Naive B cell (primary cell): ENCODE data around the gene PMM2. TPM values are rescaled to one million over a fixed set of nuclear protein-coding genes. Genes with fewer than 3 reads are reported as not detected.
"Not testable (repeated sequence)": the region's sequence is repeated elsewhere in the genome, so short reads cannot be mapped to it uniquely, and the experiment has no call there.

Experiments used
- ATAC-seq, 2 donors: fragments of 150-1000 bp; cut with Tn5 transposase; 2 replicates each; pipeline ENCODE4 v1.10.0; 2021; ENCODE audit warnings: low read depth in 2 of 2, mild to moderate bottlenecking in 2 of 2, moderate library complexity in 2 of 2
- DNase-seq: peaks from one replicate; pipeline ENCODE4 v3.0.0; 2022
- H3K27ac Mint-ChIP-seq, 6 donors: one replicate each; pipeline ENCODE4 v1.8.0; 2020 to 2022; ENCODE audit warnings: mild to moderate bottlenecking in 6 of 6, mixed read lengths in 6 of 6, moderate library complexity in 5 of 6, inconsistent platforms in 2 of 6
- H3K27me3 Mint-ChIP-seq, 3 donors: one replicate each; pipeline ENCODE4 v1.8.0; 2021 to 2022; ENCODE audit warnings: mixed read lengths in 3 of 3, mild to moderate bottlenecking in 1 of 3
- H3K36me3 Mint-ChIP-seq, 2 donors: one replicate each; pipeline ENCODE4 v1.8.0; 2020 to 2022; ENCODE audit warnings: mixed read lengths in 2 of 2, inconsistent platforms in 1 of 2, mild to moderate bottlenecking in 1 of 2
- H3K4me1 Mint-ChIP-seq, 3 donors: one replicate each; pipeline ENCODE4 v1.8.0; 2020 to 2022; ENCODE audit warnings: mixed read lengths in 3 of 3, inconsistent platforms in 1 of 3, mild to moderate bottlenecking in 1 of 3, moderate library complexity in 1 of 3
- H3K4me3 Mint-ChIP-seq, 8 donors: one replicate each; pipeline ENCODE4 v1.8.0; 2020 to 2022; ENCODE audit warnings: mild to moderate bottlenecking in 8 of 8, mixed read lengths in 8 of 8, moderate library complexity in 8 of 8, inconsistent platforms in 2 of 8
- H3K9me3 Mint-ChIP-seq, 7 donors: one replicate each; pipeline ENCODE4 v1.8.0; 2020 to 2022; ENCODE audit warnings: mixed read lengths in 7 of 7, mild to moderate bottlenecking in 5 of 7, inconsistent platforms in 2 of 7, moderate library complexity in 1 of 7
- polyA plus RNA-seq, 6 donors: library from polyadenylated mRNA; unstranded; fragments of 300-500 nt; fragmentation: Illumina TruSeq; gene quantifications; one replicate each; pipeline ENCODE4 v1.2.3, GENCODE V29; 2021; ENCODE audit warnings: low read depth in 6 of 6

Gene PMM2
- polyA plus RNA-seq, 6 donors from 2014 or later = 19.8 to 33.0 (median 25.1) TPM

GRCh38 chr16:8795818-8796217, 1.8 kb upstream of the PMM2 start:
- Mint-ChIP-seq H3K27me3 (no peaks in the 10 kb centered on the region), H3K4me3 (peak overlapping the region in 3 of 8 donors; percentile 19 to 97 (median 71)), H3K27ac (peak overlapping the region in 4 of 6 donors; percentile 14 to 49 (median 40)), H3K4me1 (peaks cover 25 to 64% (median 27%) of the 10 kb centered on the region in 3 donors), H3K36me3 (no peaks in the 10 kb centered on the region), H3K9me3 (no peaks in the 10 kb centered on the region)
- no peak for ATAC-seq
- DNase-seq = no peak

- H3K9me3 Mint-ChIP-seq = no peaks in the 10 kb centered on the region
- ATAC-seq = no peak
- H3K27me3 Mint-ChIP-seq = no peaks in the 10 kb centered on the region
- no peaks in the 10 kb centered on the region for H3K36me3 Mint-ChIP-seq
- peak overlapping the region; percentile 91 to 98 (median 96) for H3K27ac Mint-ChIP-seq
- peaks cover 25 to 67% (median 27%) of the 10 kb centered on the region in 3 donors for H3K4me1 Mint-ChIP-seq
- DNase-seq = no peak
- H3K4me3 Mint-ChIP-seq = peak overlapping the region; percentile 93 to 99 (median 98)
Observed at GRCh38 chr16:8796469-8797363, 923 bp upstream of the PMM2 start.

GRCh38 chr16:8798174-8798527, 512 bp downstream of the PMM2 start:
- H3K4me1 Mint-ChIP-seq = peaks cover 29 to 61% (median 29%) of the 10 kb centered on the region in 3 donors
- DNase-seq (no peak), ATAC-seq (no peak)
- H3K4me3 Mint-ChIP-seq = peak overlapping the region; percentile 93 to 99 (median 98)
- no peaks in the 10 kb centered on the region for H3K27me3 Mint-ChIP-seq
- peak overlapping the region; percentile 91 to 98 (median 96) for H3K27ac Mint-ChIP-seq
- H3K9me3 Mint-ChIP-seq = no peaks in the 10 kb centered on the region
- peaks cover 0 to 5% of the 10 kb centered on the region in 2 donors for H3K36me3 Mint-ChIP-seq

GRCh38 chr16:8798535-8799157, 1.0 kb downstream of the PMM2 start:
- H3K27ac Mint-ChIP-seq = peak overlapping the region; percentile 56 to 97 (median 92)
- ATAC-seq (no peak), DNase-seq (no peak)
- no peaks in the 10 kb centered on the region for H3K9me3 Mint-ChIP-seq
- H3K4me3 Mint-ChIP-seq = peak overlapping the region; percentile 93 to 99 (median 98)
- no peaks in the 10 kb centered on the region for H3K27me3 Mint-ChIP-seq
- H3K36me3 Mint-ChIP-seq = peaks cover 0 to 8% of the 10 kb centered on the region in 2 donors
- H3K4me1 Mint-ChIP-seq = peaks cover 30 to 61% (median 32%) of the 10 kb centered on the region in 3 donors

GRCh38 chr16:8801701-8802100, 4.1 kb downstream of the PMM2 start:
- Mint-ChIP-seq H3K4me1 (peaks cover 23 to 42% (median 28%) of the 10 kb centered on the region in 3 donors), H3K9me3 (no peaks in the 10 kb centered on the region), H3K27me3 (no peaks in the 10 kb centered on the region), H3K27ac (no peak overlapping the region), H3K4me3 (peak overlapping the region in 1 of 8 donors; percentile 68), H3K36me3 (peaks cover 7 to 8% of the 10 kb centered on the region in 2 donors)
- DNase-seq (no peak), ATAC-seq (no peak)

GRCh38 chr16:8803733-8804132, 6.1 kb downstream of the PMM2 start:
- H3K27ac Mint-ChIP-seq = peak overlapping the region in 1 of 6 donors; percentile 38
- peaks cover 8 to 15% of the 10 kb centered on the region in 2 donors for H3K36me3 Mint-ChIP-seq
- peaks cover 8 to 23% (median 13%) of the 10 kb centered on the region in 3 donors for H3K4me1 Mint-ChIP-seq
- H3K4me3 Mint-ChIP-seq, ATAC-seq, H3K9me3 Mint-ChIP-seq, H3K27me3 Mint-ChIP-seq, DNase-seq: not testable (repeated sequence)

GRCh38 chr16:8804313-8804712, 6.7 kb downstream of the PMM2 start:
- peak overlapping the region in 1 of 6 donors; percentile 38 for H3K27ac Mint-ChIP-seq
- ATAC-seq = no peak

GRCh38 chr16:8806272-8806983, 8.8 kb downstream of the PMM2 start:
- Mint-ChIP-seq H3K4me3 (no peak overlapping the region), H3K4me1 (peaks cover 2 to 6% (median 5%) of the 10 kb centered on the region in 3 donors), H3K36me3 (peaks cover 8 to 21% of the 10 kb centered on the region in 2 donors), H3K27me3 (no peaks in the 10 kb centered on the region), H3K27ac (no peak overlapping the region), H3K9me3 (no peaks in the 10 kb centered on the region)
- ATAC-seq = no peak
- no peak for DNase-seq

More at GRCh38 chr16:8804313-8804712, 6.7 kb downstream of the PMM2 start:
- DNase-seq = no peak
- H3K27me3 Mint-ChIP-seq = no peaks in the 10 kb centered on the region
- H3K4me3 Mint-ChIP-seq = no peak overlapping the region
- H3K4me1 Mint-ChIP-seq = peaks cover 6 to 17% (median 7%) of the 10 kb centered on the region in 3 donors
- H3K9me3 Mint-ChIP-seq = no peaks in the 10 kb centered on the region
- peaks cover 8 to 19% of the 10 kb centered on the region in 2 donors for H3K36me3 Mint-ChIP-seq

- no peaks in the 10 kb centered on the region for H3K9me3 Mint-ChIP-seq
- no peaks in the 10 kb centered on the region for H3K27me3 Mint-ChIP-seq
- peaks cover 8 to 24% of the 10 kb centered on the region in 2 donors for H3K36me3 Mint-ChIP-seq
- H3K27ac Mint-ChIP-seq = no peak overlapping the region
- H3K4me1 Mint-ChIP-seq = peaks cover 2 to 6% (median 5%) of the 10 kb centered on the region in 3 donors
- no peak for ATAC-seq
- no peak for DNase-seq
- H3K4me3 Mint-ChIP-seq = no peak overlapping the region
Observed at GRCh38 chr16:8807189-8807588, 9.6 kb downstream of the PMM2 start.

GRCh38 chr16:8808009-8808408, 10.4 kb downstream of the PMM2 start:
- no peaks in the 10 kb centered on the region for H3K9me3 Mint-ChIP-seq
- H3K4me1 Mint-ChIP-seq = peaks cover 0 to 4% (median 3%) of the 10 kb centered on the region in 3 donors
- peak overlapping the region in 2 of 6 donors; percentile 32 to 78 for H3K27ac Mint-ChIP-seq
- H3K27me3 Mint-ChIP-seq = no peaks in the 10 kb centered on the region
- no peak overlapping the region for H3K4me3 Mint-ChIP-seq
- ATAC-seq (no peak), DNase-seq (no peak)
- peaks cover 8 to 20% of the 10 kb centered on the region in 2 donors for H3K36me3 Mint-ChIP-seq

- DNase-seq (no peak), ATAC-seq (no peak)
- no peaks in the 10 kb centered on the region for H3K9me3 Mint-ChIP-seq
- H3K27me3 Mint-ChIP-seq = no peaks in the 10 kb centered on the region
- H3K4me3 Mint-ChIP-seq = no peak overlapping the region
- H3K36me3 Mint-ChIP-seq = peaks cover 8 to 16% of the 10 kb centered on the region in 2 donors
- peak overlapping the region in 1 of 6 donors; percentile 13 for H3K27ac Mint-ChIP-seq
- H3K4me1 Mint-ChIP-seq = no peaks in the 10 kb centered on the region
Observed at GRCh38 chr16:8808613-8809353, 11.1 kb downstream of the PMM2 start.

GRCh38 chr16:8812162-8812843, 14.7 kb downstream of the PMM2 start:
- H3K9me3 Mint-ChIP-seq = no peaks in the 10 kb centered on the region
- peaks cover 12 to 23% of the 10 kb centered on the region in 2 donors for H3K36me3 Mint-ChIP-seq
- no peaks in the 10 kb centered on the region for H3K4me1 Mint-ChIP-seq
- H3K27me3 Mint-ChIP-seq = no peaks in the 10 kb centered on the region
- no peak overlapping the region for H3K27ac Mint-ChIP-seq
- ATAC-seq (no peak), DNase-seq (no peak)
- no peak overlapping the region for H3K4me3 Mint-ChIP-seq
